ENCODE data around the gene ARHGAP21.

Gene ARHGAP21

GRCh38 chr10:24574161-24574560 lies 149.5 kb downstream of the ARHGAP21 start:
- no peak for DNase-seq (ENCODE audit: low read depth)

DNA sequence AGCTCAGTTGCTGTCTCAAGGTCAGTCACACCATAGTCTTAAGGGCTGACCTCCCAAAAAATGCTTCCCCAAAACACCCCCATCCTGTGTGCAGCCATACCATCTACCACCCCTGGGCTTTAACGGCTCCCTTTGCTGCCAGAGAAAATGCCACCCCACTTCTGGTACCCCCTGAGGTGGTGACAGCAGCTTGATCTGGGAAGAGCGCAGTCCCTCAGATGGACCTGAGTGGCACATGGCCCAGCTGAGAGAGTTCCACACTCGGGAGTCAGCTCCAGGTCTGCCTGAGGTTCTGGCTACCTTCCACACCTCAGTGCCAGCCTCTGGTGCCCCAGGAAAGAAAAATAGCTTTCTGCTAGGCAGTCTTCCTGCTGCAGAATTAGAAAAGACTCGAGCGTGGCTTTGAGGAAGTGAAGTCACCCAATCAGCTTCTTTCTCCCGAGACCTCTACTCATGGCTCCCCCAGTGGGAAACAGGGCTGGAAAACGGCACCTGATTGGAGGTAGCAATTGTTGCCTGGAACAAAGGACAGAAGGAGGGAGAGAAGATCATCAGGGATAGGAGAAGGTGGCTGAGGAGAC lies 151.7 kb downstream of the ARHGAP21 start:
- no peak for DNase-seq (ENCODE audit: low read depth)

DNA sequence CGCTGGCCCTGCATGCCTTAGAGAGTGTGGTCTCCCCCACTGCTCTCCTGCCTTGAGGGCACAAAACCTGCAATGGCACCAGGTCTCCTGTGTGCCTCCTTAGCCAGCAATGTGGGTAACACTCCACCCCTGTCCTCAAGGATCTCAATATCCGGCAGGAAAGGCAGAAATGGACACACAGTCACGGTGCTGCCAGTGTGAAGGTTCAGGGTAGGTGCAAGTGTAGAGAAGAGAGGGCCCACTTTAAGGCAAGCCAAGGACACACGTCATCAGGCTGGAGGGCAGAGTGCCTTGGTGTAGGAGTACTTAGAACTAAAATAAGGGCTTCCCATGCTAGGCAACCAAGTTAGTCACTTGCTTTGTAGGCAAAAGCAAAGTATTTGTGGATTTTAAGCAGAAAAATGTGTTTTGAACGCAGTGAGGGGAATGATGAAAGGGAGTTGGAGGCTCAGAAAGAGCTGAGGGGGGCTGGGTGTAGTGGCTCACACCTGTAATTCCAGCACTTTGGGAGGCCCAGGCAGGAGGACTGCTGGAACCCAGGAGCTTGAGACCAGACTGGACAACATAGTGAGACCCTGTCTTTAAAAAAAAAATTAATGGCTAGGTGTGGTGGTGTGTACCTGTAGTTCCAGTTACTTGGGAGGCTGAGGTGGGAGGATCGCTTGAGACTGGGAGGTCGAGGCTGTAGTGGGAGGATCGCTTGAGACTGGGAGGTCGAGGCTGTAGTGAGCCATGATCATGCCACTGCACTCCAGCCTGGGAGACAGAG lies 152.8 kb downstream of the ARHGAP21 start:
- DNase-seq (ENCODE audit: low read depth), result no peak

- DNase-seq (ENCODE audit: low read depth), result no peak
Observed at GRCh38 chr10:24569828-24570657, 153.6 kb downstream of the ARHGAP21 start.

- no peak for DNase-seq (ENCODE audit: low read depth)
Observed at GRCh38 chr10:24569330-24569796, 154.3 kb downstream of the ARHGAP21 start.

- DNase-seq (ENCODE audit: low read depth), result no peak
Observed at GRCh38 chr10:24568042-24568441, 155.6 kb downstream of the ARHGAP21 start.

DNA sequence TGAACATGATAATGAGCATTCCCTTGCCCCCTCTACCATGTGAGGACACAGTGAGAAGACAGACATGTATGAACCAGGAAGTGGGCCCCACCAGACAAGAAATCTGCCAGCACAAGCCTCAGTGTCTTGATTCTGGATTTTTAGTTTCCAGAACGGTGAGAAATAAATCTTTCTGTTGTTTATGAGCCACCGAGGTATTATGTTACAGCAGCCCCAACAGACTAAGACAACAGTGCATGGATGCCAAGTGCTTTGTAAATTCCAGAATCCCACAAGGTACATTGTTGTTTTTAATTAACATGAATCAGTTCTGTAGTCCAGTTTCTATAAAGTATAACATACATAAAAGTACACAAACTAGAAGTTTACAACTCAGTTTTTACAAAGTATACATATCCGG lies 162.2 kb downstream of the ARHGAP21 start:
- DNase-seq (ENCODE audit: low read depth), result no peak

DNA sequence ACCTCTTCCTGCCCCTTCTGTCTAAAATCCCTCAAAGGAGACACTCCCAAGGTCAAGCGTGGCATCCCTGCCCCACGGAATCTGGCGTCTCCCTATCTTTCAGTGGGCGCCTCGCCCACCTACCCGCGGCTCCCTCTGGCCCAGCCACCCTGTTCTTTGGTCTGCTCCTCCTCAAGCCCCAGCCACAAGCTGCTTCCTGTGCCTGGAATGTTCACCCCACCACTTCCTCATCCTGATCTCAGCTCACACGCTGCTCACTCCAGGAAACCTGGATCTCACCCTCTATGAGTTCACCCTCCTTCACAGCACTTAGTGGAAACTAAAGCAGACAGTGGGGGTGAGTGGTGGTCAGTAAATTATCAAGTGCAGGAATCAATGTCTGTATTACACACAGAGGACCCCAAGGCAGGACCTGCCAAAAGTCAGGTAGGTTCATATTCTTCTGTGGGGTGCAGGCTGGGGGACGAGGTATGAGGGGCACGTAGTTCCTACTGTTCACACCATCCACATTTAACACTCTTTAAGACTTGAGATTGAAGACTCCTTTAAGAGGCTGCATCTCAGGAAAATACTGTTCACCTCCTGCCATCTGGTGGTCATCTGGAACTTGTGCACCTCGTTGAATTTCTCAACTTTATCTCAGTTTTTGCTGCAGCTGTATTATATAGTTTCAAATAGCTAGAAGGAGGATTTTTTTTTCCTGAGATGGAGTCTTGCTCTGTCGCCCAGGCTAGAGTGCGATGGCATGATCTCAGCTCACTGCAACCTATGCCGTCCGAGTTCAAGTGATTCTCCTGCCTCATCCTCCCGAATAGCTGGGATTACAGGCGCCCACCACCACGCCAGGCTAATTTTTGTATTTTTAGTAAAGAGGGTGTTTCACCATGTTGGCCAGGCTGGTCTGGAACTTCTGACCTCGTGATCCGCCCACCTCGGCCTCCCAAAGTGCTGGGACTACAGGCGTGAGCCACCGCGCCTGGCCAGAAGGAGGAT lies 166.6 kb downstream of the ARHGAP21 start:
- DNase-seq (ENCODE audit: low read depth), result no peak

GRCh38 chr10:24556126-24556749 lies 167.4 kb downstream of the ARHGAP21 start:
- no peak for DNase-seq (ENCODE audit: low read depth)

DNA sequence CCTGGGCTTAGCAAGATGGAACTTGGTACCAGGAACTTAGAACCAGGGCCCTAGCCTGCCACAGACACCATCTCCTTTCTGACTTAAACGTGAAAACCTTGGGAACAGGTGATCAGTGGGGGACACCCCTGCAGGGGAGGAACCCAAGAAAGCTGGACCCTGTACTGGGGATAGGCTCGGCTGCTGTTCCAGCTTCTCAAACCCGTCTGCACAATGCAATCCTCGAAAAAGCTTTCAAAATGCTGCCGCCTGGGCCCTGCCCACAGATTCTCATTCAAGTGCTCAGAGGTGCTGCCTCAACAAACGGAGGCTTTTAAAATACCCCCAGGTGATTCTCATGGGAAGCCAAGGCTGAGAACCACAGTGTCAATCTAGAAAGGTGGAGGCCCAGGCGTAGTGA lies 169.7 kb downstream of the ARHGAP21 start:
- no peak for DNase-seq (ENCODE audit: low read depth)

DNA sequence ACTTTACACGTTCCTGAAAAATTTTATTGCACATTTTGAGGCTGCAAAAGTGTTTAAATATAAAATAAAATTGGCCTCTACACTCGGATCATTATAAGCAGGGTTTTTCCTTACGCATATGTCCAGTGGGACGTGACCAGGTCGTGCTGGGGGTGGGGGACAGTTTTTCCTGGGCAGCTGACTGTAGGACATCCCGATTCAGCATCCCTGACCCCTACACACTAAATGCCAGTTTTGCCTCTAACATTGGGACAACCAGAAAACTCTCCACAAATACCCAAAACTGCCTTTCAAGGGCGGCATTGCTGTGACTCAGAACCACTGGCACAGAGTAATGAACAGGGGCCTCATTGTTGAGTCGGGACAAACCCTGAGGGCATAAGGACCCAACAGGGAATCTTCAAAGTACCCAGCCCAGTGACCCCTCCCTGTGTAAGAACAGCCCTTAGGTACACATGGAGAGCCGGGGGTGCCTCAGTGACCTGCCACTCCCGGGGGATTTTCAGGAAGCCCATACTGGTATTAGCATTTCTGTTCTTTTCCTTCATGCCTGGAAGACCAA lies 170.6 kb downstream of the ARHGAP21 start:
- no peak for DNase-seq (ENCODE audit: low read depth)

DNA sequence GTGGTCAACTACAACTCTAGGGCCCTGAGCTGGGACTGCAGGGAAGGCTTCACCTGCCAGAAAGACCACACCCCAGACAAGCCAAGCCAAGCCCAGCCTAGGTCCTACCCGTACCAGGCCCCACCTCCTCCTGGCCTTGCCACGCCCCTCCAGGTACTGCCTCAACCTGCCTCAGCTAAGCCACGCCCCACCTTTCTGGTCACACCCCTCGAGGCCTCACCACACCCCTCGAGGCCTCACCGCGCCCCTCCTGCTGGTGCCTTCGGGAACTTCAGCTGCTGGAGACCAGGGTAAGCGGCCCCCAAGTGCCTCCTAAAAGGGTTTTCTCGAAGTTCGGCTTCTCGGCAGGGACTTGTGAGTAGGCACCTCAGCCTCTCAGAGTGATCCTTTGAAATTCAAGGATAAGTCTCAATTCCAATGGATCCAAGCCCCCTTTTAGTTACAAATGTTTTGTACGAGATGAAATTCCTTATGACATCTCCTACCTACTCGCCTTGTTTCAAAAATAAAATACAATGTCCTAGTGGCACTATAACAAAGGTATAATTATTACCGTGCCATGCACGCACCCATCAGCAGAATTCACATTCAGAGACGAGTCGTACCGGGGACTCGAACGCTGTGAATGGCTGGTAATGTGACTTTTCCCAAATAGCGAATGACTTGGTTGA lies 171.2 kb downstream of the ARHGAP21 start:
- no peak for DNase-seq (ENCODE audit: low read depth)

- DNase-seq (ENCODE audit: low read depth), result no peak
Observed at GRCh38 chr10:24551161-24551560, 172.5 kb downstream of the ARHGAP21 start.

GRCh38 chr10:24550680-24551079 lies 173.0 kb downstream of the ARHGAP21 start:
- DNase-seq (ENCODE audit: low read depth), result no peak

DNA sequence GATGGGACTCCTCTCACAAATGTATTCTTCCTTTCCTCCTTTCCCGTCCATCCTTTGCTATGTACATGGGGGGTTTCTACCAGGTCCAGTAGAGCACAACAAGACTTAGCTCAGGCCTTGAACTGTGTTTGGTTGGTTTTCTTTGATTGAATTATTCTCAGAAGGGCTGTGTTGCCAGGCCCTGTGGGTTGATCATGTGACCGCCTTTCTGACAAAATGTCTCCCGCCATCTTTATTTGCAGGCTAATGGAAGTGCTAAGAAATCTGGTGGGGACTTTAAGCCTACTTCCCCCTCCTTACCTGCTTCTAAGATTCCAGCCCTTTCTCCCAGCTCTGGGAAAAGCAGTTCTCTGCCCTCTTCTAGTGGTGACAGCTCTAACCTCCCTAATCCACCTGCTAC lies 178.1 kb downstream of the ARHGAP21 start:
- no peak for DNase-seq (ENCODE audit: low read depth)

GRCh38 chr10:24544776-24545175 lies 178.9 kb downstream of the ARHGAP21 start:
- no peak for DNase-seq (ENCODE audit: low read depth)

GRCh38 chr10:24542314-24543270 lies 181.1 kb downstream of the ARHGAP21 start:
- no peak for DNase-seq (ENCODE audit: low read depth)

DNA sequence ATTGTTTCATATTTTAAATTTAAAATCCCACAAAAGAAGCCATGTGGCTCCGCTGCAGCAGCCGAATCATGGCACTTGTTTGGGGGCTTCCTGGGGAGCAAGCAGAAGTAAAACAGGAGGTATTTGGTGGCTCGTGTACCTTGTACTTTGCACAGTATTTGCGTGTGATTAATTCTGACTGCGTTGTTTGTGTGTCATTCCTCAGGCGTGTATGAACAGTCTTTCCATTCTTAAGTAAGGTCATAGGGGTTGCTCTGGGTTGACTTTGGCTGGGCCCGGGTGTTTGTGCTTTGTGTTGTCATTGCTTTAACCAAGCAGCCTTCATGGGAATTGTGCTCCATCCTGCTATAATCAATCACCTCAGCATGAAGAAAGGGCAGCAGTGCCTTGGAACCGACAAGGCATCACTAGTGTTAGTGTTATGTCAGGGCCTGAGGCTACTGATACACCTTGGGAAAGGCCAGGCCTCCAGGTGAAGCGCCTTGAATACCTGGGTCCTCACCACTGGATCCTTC lies 182.4 kb downstream of the ARHGAP21 start:
- no peak for DNase-seq (ENCODE audit: low read depth)

DNA sequence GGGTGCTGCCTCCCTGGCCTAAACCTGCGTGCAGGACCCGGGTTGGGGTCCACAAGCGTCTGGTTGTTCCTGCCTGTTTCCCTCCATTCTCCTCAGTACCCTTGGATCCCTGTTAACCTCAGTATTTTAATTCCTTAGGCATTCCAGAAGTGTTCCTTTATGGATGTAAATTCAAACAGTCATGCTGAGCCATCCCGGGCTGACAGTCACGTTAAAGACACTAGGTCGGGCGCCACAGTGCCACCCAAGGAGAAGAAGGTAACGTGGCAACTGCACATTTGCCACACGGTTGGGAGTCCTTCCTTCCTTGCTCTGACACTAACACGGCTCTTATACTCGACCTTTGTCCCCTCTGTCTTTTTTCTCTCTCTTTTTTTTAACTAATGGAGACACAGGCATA lies 187.1 kb downstream of the ARHGAP21 start:
- no peak for DNase-seq (ENCODE audit: low read depth)

Data from activated gamma-delta T cell treated with anti-CD3 and anti-CD28 coated beads, Interleukin-2, amount 50 U/mL, for 16 hours (primary cell).